Fibroblast of lung (primary cell): ENCODE results near the gene RANBP1. TPM values are rescaled to one million over a fixed set of nuclear protein-coding genes. Genes with fewer than 3 reads are reported as not detected.

Experiments used
- DNase-seq, 2 donors: peaks; one replicate each; pipeline versions ENCODE4 v3.0.0 to v3.0.0-alpha.2; 2010; ENCODE audit warnings: low read depth in 2 of 2
- H2AFZ ChIP-seq: 2 replicates; pipeline ENCODE4 v1.5.1; 2012; ENCODE audit warnings: low read length, control low read depth, inconsistent platforms
- H3K27ac ChIP-seq: 2 replicates; pipeline ENCODE4 v1.5.1; 2011; ENCODE audit warnings: low read length, control low read depth; ENCODE audit not compliant: insufficient read depth
- H3K27me3 ChIP-seq: 2 replicates; pipeline ENCODE4 v1.5.1; 2011; ENCODE audit warnings: mild to moderate bottlenecking, low read length; ENCODE audit not compliant: control insufficient read depth, insufficient read depth
- H3K36me3 ChIP-seq: 2 replicates; pipeline ENCODE4 v1.5.1; 2011; ENCODE audit warnings: low read length; ENCODE audit not compliant: control insufficient read depth, insufficient read depth
- H3K4me1 ChIP-seq: 2 replicates; pipeline ENCODE4 v1.5.1; 2011; ENCODE audit warnings: low read length; ENCODE audit not compliant: control insufficient read depth, insufficient read depth; ENCODE audit errors: extremely low read depth
- H3K4me2 ChIP-seq: 2 replicates; pipeline ENCODE4 v1.5.1; 2011; ENCODE audit warnings: low read length, control low read depth; ENCODE audit not compliant: insufficient read depth; ENCODE audit errors: extremely low read depth
- H3K4me3 ChIP-seq, 4 experiments: fragments of 200-600 bp in 1 of 4; sonication (generic) in 1 of 4; replicated peaks in 1 of 4; 2 replicates each; pipeline ENCODE4 v1.5.1; 2011 to 2016; ENCODE audit warnings: low read length in 4 of 4, low read depth in 3 of 4, mild to moderate bottlenecking in 3 of 4, control low read depth in 2 of 4, inconsistent platforms in 1 of 4, mixed read lengths in 1 of 4; ENCODE audit not compliant: insufficient read depth in 1 of 4; ENCODE audit errors: control extremely low read depth in 1 of 4
- H3K79me2 ChIP-seq: 2 replicates; pipeline ENCODE4 v1.5.1; 2012; ENCODE audit warnings: mild to moderate bottlenecking, low read length, inconsistent platforms; ENCODE audit not compliant: control insufficient read depth, insufficient read depth
- H3K9ac ChIP-seq: 2 replicates; pipeline ENCODE4 v1.5.1; 2011; ENCODE audit warnings: mild to moderate bottlenecking, low read length, control low read depth; ENCODE audit not compliant: insufficient read depth
- H3K9me3 ChIP-seq: 2 replicates; pipeline ENCODE4 v1.5.1; 2012; ENCODE audit warnings: low read depth, low read length; ENCODE audit not compliant: control insufficient read depth, insufficient read depth
- H4K20me1 ChIP-seq: 2 replicates; pipeline ENCODE4 v1.5.1; 2011; ENCODE audit warnings: low read length; ENCODE audit not compliant: control insufficient read depth, insufficient read depth; ENCODE audit errors: extremely low read depth
- EZH2 ChIP-seq: IDR thresholded peaks from 2 replicates; pipeline ENCODE4 v1.5.1; 2012; ENCODE audit warnings: low read length, control low read depth, mild to moderate bottlenecking; ENCODE audit errors: missing control alignments
- polyA plus RNA-seq, 2 donors: library from polyadenylated mRNA; depleted of rRNA in 1 of 2; stranded (reverse) in 1 of 2; unstranded in 1 of 2; fragments of >200 nt; gene quantifications; 2 replicates each; pipeline ENCODE4 v1.2.1, GENCODE V29; 2011 to 2012; ENCODE audit warnings: missing spikeins in 1 of 2
- total RNA-seq: library from RNA; depleted of rRNA; stranded (reverse); fragments of >200 nt; gene quantifications from 2 replicates; pipeline ENCODE4 v1.2.1, GENCODE V29; 2014
- TF ChIP-seq, protein P1 (sequence below), 2 donors: IDR thresholded peaks in 1 of 2; conservative IDR thresholded peaks in 1 of 2; 1 replicate in 1 of 2; 2 replicates in 1 of 2; pipeline ENCODE4 v1.5.1; 2011 to 2012; ENCODE audit warnings: low read length in 2 of 2, control low read depth in 1 of 2, inconsistent platforms in 1 of 2, low read depth in 1 of 2, mild to moderate bottlenecking in 1 of 2

RANBP1 gene
- total and polyA plus RNA-seq, 2 donors (not counting 1 experiment from before 2014, with no cell fraction given): 88.5 to 178 TPM

DNA sequence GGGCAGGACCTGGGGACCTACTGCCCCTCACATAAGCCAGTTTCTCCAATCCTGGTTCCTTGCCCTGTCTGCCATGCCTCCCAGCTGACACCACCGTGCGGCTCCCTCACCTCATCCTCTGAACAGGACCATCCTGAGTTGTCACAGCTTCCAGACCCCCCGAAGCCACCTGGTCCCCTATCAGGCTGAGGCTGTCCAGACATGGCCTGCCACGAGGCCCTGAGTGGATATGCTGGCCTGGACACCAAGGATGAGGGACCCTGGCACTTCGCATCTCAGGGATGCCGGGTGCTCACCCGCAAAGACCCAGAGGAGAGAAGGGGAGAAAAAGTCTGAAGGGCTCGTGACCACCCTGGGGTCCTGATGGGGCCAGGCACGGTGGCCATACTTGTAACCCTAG, 50.8 kb downstream of the RANBP1 start:
- Histone ChIP-seq H3K4me1 (no peaks in the 10 kb centered on the region), H3K9ac (no peak overlapping the region), H3K27me3 (no peaks in the 10 kb centered on the region), H3K79me2 (no peaks in the 10 kb centered on the region), H3K36me3 (no peaks in the 10 kb centered on the region), H3K4me2 (no peak overlapping the region), H3K9me3 (no peaks in the 10 kb centered on the region), H4K20me1 (no peaks in the 10 kb centered on the region), H2AFZ (no peak overlapping the region), H3K4me3 (no peak overlapping the region), H3K27ac (no peak overlapping the region)
- DNase-seq: no peak
- TF ChIP-seq EZH2: no peak
- TF ChIP-seq, protein P1, sequence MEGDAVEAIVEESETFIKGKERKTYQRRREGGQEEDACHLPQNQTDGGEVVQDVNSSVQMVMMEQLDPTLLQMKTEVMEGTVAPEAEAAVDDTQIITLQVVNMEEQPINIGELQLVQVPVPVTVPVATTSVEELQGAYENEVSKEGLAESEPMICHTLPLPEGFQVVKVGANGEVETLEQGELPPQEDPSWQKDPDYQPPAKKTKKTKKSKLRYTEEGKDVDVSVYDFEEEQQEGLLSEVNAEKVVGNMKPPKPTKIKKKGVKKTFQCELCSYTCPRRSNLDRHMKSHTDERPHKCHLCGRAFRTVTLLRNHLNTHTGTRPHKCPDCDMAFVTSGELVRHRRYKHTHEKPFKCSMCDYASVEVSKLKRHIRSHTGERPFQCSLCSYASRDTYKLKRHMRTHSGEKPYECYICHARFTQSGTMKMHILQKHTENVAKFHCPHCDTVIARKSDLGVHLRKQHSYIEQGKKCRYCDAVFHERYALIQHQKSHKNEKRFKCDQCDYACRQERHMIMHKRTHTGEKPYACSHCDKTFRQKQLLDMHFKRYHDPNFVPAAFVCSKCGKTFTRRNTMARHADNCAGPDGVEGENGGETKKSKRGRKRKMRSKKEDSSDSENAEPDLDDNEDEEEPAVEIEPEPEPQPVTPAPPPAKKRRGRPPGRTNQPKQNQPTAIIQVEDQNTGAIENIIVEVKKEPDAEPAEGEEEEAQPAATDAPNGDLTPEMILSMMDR (conservative IDR thresholded peaks at IDR 0.05 in 1 of 2, IDR thresholded peaks at IDR 0.05 in 1 of 2; ENCODE audit: low read depth in 1 of 2, low read length in 2 of 2): no peak

- no peaks in the 10 kb centered on the region for H3K4me1 ChIP-seq
- H3K4me2 ChIP-seq: no peak overlapping the region
- H3K9ac ChIP-seq: no peak overlapping the region
- TF ChIP-seq EZH2: no peak
- TF ChIP-seq, protein P1 (conservative IDR thresholded peaks at IDR 0.05 in 1 of 2, IDR thresholded peaks at IDR 0.05 in 1 of 2; ENCODE audit: low read depth in 1 of 2, low read length in 2 of 2): no peak
- H3K27me3 ChIP-seq: no peaks in the 10 kb centered on the region
- DNase-seq: no peak
- no peak overlapping the region for H2AFZ ChIP-seq
- H3K9me3 ChIP-seq: no peaks in the 10 kb centered on the region
- H3K27ac ChIP-seq: no peak overlapping the region
- no peaks in the 10 kb centered on the region for H4K20me1 ChIP-seq
- H3K79me2 ChIP-seq: no peaks in the 10 kb centered on the region
- H3K4me3 ChIP-seq: no peak overlapping the region
- H3K36me3 ChIP-seq: no peaks in the 10 kb centered on the region
These were observed 51.9 kb downstream of the RANBP1 start for GRCh38 chr22:20167643-20168322.

DNA sequence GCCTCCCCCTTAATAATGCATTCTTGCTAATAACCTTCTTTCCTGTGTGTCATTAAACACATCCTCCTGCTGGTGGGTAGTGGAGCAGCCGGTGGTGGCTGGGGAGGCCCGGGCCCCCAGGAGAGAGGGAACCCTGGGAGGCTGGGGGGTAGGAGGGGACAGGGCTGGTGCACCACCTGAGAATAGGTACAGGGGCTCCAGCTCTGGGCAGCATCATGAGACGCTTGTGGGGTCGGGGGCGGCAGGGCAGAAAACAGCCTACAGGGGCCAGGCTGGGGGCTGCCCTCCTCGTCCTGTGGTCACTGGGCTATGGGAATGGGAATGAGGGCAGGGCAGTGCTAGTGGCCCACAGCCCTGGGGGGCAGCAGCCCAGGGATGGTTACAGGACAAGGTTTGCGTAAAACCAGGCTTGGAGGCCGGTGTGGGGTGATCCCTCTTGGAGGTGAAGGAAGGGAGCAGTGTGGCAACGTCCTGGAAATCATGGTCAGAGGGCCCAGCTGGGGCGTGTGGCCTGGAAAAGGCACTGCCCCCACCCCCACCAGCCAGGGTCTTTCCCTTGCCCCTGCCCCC, 53.4 kb downstream of the RANBP1 start:
- TF ChIP-seq EZH2: no peak
- TF ChIP-seq, protein P1 (conservative IDR thresholded peaks at IDR 0.05 in 1 of 2, IDR thresholded peaks at IDR 0.05 in 1 of 2; ENCODE audit: low read depth in 1 of 2, low read length in 2 of 2): no peak
- H2AFZ ChIP-seq: no peak overlapping the region
- no peak for DNase-seq
- H3K36me3 ChIP-seq: no peaks in the 10 kb centered on the region
- no peak overlapping the region for H3K27ac ChIP-seq
- H3K4me1 ChIP-seq: no peaks in the 10 kb centered on the region
- no peak overlapping the region for H3K9ac ChIP-seq
- H3K4me2 ChIP-seq: no peak overlapping the region
- no peak overlapping the region for H3K4me3 ChIP-seq
- no peaks in the 10 kb centered on the region for H4K20me1 ChIP-seq
- H3K27me3 ChIP-seq: no peaks in the 10 kb centered on the region
- no peaks in the 10 kb centered on the region for H3K79me2 ChIP-seq
- no peaks in the 10 kb centered on the region for H3K9me3 ChIP-seq
